Testis (tissue), 2 donors: ENCODE results near the gene UBTD2.

Experiments used
- POLR2A ChIP-seq: fragments of 450-650 bp; IDR thresholded peaks from one replicate; pipeline ENCODE4 v1.6.1; 2017; ENCODE audit warnings: antibody characterized with exemption, mild to moderate bottlenecking, moderate library complexity
- TF ChIP-seq, protein P1 (sequence below), 3 experiments: fragments of 450-650 bp in 2 of 3; fragments of 200-600 bp in 1 of 3; sonication (generic) in 1 of 3; IDR thresholded peaks; one replicate each; pipeline ENCODE4 v1.5.1; 2016 to 2019; ENCODE audit warnings: antibody characterized with exemption in 3 of 3, mild to moderate bottlenecking in 2 of 3, moderate library complexity in 1 of 3

DNA sequence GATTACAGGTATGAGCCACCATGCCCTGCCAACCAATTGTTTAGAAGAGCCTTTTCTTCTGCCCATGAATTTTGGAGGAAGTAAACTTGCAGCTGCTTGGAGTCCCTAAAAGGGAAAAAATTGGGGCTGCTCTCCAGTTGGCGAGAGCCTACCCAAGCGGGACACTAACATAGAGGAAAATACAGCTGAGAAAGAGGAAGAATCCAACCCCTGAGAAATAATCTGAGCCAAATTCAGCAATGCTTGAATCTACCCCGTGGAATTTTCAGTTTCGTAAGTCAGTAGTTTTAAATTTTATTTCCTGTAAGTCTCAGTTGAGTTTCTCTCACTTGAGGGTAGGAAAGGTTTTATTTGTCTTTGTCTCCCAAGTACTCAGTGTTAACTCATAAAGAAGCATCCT is 30.4 kb upstream of the UBTD2 start:
- TF ChIP-seq, protein P1, sequence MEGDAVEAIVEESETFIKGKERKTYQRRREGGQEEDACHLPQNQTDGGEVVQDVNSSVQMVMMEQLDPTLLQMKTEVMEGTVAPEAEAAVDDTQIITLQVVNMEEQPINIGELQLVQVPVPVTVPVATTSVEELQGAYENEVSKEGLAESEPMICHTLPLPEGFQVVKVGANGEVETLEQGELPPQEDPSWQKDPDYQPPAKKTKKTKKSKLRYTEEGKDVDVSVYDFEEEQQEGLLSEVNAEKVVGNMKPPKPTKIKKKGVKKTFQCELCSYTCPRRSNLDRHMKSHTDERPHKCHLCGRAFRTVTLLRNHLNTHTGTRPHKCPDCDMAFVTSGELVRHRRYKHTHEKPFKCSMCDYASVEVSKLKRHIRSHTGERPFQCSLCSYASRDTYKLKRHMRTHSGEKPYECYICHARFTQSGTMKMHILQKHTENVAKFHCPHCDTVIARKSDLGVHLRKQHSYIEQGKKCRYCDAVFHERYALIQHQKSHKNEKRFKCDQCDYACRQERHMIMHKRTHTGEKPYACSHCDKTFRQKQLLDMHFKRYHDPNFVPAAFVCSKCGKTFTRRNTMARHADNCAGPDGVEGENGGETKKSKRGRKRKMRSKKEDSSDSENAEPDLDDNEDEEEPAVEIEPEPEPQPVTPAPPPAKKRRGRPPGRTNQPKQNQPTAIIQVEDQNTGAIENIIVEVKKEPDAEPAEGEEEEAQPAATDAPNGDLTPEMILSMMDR (IDR thresholded peaks at IDR 0.05), result no peak
- TF ChIP-seq POLR2A, result no peak
